ENCODE results near the gene LPO. TPM values are rescaled to one million over a fixed set of nuclear protein-coding genes. Genes with fewer than 3 reads are reported as not detected.

Gene LPO
- total RNA-seq, 2 donors from 2014 or later: not detected

GRCh38 chr17:58303971-58304749 lies 65.8 kb downstream of the LPO start:
- 57% methylated on average over 10 of the region's 10 CpGs for WGBS
- DNase-seq (ENCODE audit: low spot score): no peak

GRCh38 chr17:58304750-58305486 lies 66.5 kb downstream of the LPO start:
- no peaks in the 10 kb centered on the region for H3K4me1 ChIP-seq (replicated peaks)
- WGBS: 95% methylated on average over 13 of the region's 14 CpGs
- no peak for DNase-seq (ENCODE audit: low spot score)
- H3K27me3 ChIP-seq (replicated peaks; ENCODE audit: insufficient read depth): no peaks in the 10 kb centered on the region
- H3K4me3 ChIP-seq: no peak overlapping the region
- H3K9me3 ChIP-seq: no peaks in the 10 kb centered on the region
- no peak overlapping the region for H3K27ac ChIP-seq
- intact Hi-C loops (cut with DNase I): no loop called here
- TF ChIP-seq POLR2A (IDR thresholded peaks at IDR 0.05): no peak
- H3K36me3 ChIP-seq: no peaks in the 10 kb centered on the region

More at GRCh38 chr17:58303971-58304749, 65.8 kb downstream of the LPO start:
- H3K4me1 ChIP-seq (replicated peaks): no peaks in the 10 kb centered on the region
- no peaks in the 10 kb centered on the region for H3K9me3 ChIP-seq
- no peaks in the 10 kb centered on the region for H3K36me3 ChIP-seq
- TF ChIP-seq POLR2AphosphoS5 (IDR thresholded peaks at IDR 0.05) (no peak), CTCF (IDR thresholded peaks at IDR 0.05) (peak; percentile 32 to 76 (median 60))
- no peak overlapping the region for H3K4me3 ChIP-seq
- intact Hi-C loops (cut with DNase I): no loop called here
- H3K27ac ChIP-seq: no peak overlapping the region
- no peaks in the 10 kb centered on the region for H3K27me3 ChIP-seq (replicated peaks; ENCODE audit: insufficient read depth)

- Histone ChIP-seq H3K9me3 (no peaks in the 10 kb centered on the region), H3K4me3 (no peak overlapping the region), H3K27ac (no peak overlapping the region), H3K36me3 (no peaks in the 10 kb centered on the region), H3K4me1 (replicated peaks) (no peaks in the 10 kb centered on the region), H3K27me3 (replicated peaks; ENCODE audit: insufficient read depth) (no peaks in the 10 kb centered on the region)
- WGBS: 80% methylated on average over 8 of the region's 8 CpGs
- intact Hi-C loops (cut with DNase I): no loop called here
- no peak for DNase-seq (ENCODE audit: low spot score)
- TF ChIP-seq CTCF (IDR thresholded peaks at IDR 0.05) (no peak), POLR2AphosphoS5 (IDR thresholded peaks at IDR 0.05) (no peak), POLR2A (IDR thresholded peaks at IDR 0.05) (no peak)
These were observed 67.2 kb downstream of the LPO start for GRCh38 chr17:58305626-58306025.

GRCh38 chr17:58306131-58306951 lies 68.0 kb downstream of the LPO start:
- 80% methylated on average over 19 of the region's 19 CpGs for WGBS
- Histone ChIP-seq H3K36me3 (no peaks in the 10 kb centered on the region), H3K27ac (no peak overlapping the region), H3K4me1 (replicated peaks) (no peaks in the 10 kb centered on the region), H3K4me3 (no peak overlapping the region), H3K9me3 (no peaks in the 10 kb centered on the region), H3K27me3 (replicated peaks; ENCODE audit: insufficient read depth) (no peaks in the 10 kb centered on the region)
- intact Hi-C loops (cut with DNase I): no loop called here
- TF ChIP-seq POLR2AphosphoS5 (IDR thresholded peaks at IDR 0.05) (no peak), CTCF (IDR thresholded peaks at IDR 0.05) (no peak), POLR2A (IDR thresholded peaks at IDR 0.05) (no peak)
- no peak for DNase-seq (ENCODE audit: low spot score)
